Measurements from ENCODE around the gene GPR146. TPM values are rescaled to one million over a fixed set of nuclear protein-coding genes. Genes with fewer than 3 reads are reported as not detected.
A peak's percentile ranks its signal among the peaks of the same experiment; 100 is the strongest.

The GPR146 gene
- total and polyA plus RNA-seq, 2 of the 13 experiments (the other 11 are each of a cell fraction or from before 2014, with no cell fraction given): 2.0 to 15.9 TPM

- TF ChIP-seq KIAA2018 (CRISPR knock-in tag; IDR thresholded peaks at IDR 0.05; ENCODE audit: borderline replicate concordance): no peak
- no peak for TF ChIP-seq POLR2AphosphoS2 (IDR thresholded peaks at IDR 0.05; ENCODE audit: low read depth, low read length)
- TF ChIP-seq FOSL1 (CRISPR knock-in tag; IDR thresholded peaks at IDR 0.05; ENCODE audit: borderline replicate concordance): no peak
- no peak for TF ChIP-seq SIN3B (IDR thresholded peaks at IDR 0.05; ENCODE audit: low read length)
- TF ChIP-seq HDAC2 (CRISPR knock-in tag; IDR thresholded peaks at IDR 0.05): peak; percentile 61
- TF ChIP-seq CTCF (CRISPR knock-in tag; IDR thresholded peaks at IDR 0.05): peak; percentile 95
- TF ChIP-seq SSRP1 (CRISPR knock-in tag; IDR thresholded peaks at IDR 0.05): peak; percentile 83
- TF ChIP-seq ZNF30 (CRISPR knock-in tag; IDR thresholded peaks at IDR 0.05): no peak
- TF ChIP-seq ZFP1 (CRISPR knock-in tag; IDR thresholded peaks at IDR 0.05): no peak
- TF ChIP-seq ZNF468 (CRISPR knock-in tag; IDR thresholded peaks at IDR 0.05): no peak
- 0 out of 2 replicates have a peak, but pooled peaks have one; percentile 75 for TF ChIP-seq MYNN (CRISPR knock-in tag; IDR thresholded peaks at IDR 0.05; ENCODE audit: low read depth)
- TF ChIP-seq MNT (IDR thresholded peaks at IDR 0.05): no peak
- no peak for TF ChIP-seq ISX (CRISPR knock-in tag; conservative IDR thresholded peaks at IDR 0.05)
- no peak for TF ChIP-seq ZNF761 (CRISPR knock-in tag; conservative IDR thresholded peaks at IDR 0.05)
- TF ChIP-seq ZNF75D (CRISPR knock-in tag; IDR thresholded peaks at IDR 0.05; ENCODE audit: borderline replicate concordance): 0 out of 2 replicates have a peak, but pooled peaks have one; percentile 80
- no peak; the same call in 1 of the 2 replicates for TF ChIP-seq HBP1 (CRISPR knock-in tag; IDR thresholded peaks at IDR 0.05; ENCODE audit: low read depth)
- TF ChIP-seq ZNF605 (CRISPR knock-in tag; IDR thresholded peaks at IDR 0.05): 0 out of 2 replicates have a peak, but pooled peaks have one; percentile 48
These were observed 42.5 kb downstream of the GPR146 start (continued) for GRCh38 chr7:1086588-1087464.

Data from HepG2 (cell line).